Trophoblast cell (in vitro differentiated cells and primary cell): ENCODE measurements around the gene KLK5.

Source experiments
- DNase-seq, 2 donors: peaks; one replicate each; pipeline ENCODE4 v3.0.0-alpha.2; 2016
- H2AFZ ChIP-seq: 2 replicates; pipeline ENCODE4 v1.6.1; 2013; ENCODE audit warnings: low read length, moderate library complexity, mild to moderate bottlenecking; ENCODE audit not compliant: insufficient read depth, poor library complexity
- H2AK5ac ChIP-seq: 2 replicates; pipeline ENCODE4 v1.6.1; 2013; ENCODE audit warnings: mild to moderate bottlenecking, low read length
- H2BK120ac ChIP-seq: 2 replicates; pipeline ENCODE4 v1.6.1; 2013; ENCODE audit warnings: low read length, mild to moderate bottlenecking, moderate library complexity; ENCODE audit not compliant: insufficient read depth, poor library complexity
- H2BK12ac ChIP-seq: 2 replicates; pipeline ENCODE4 v1.6.1; 2013; ENCODE audit warnings: mild to moderate bottlenecking, low read length, moderate library complexity
- H2BK5ac ChIP-seq: 2 replicates; pipeline ENCODE4 v1.6.1; 2013; ENCODE audit warnings: low read length, low read depth, moderate library complexity, mild to moderate bottlenecking; ENCODE audit not compliant: poor library complexity
- H3K14ac ChIP-seq: 2 replicates; pipeline ENCODE4 v1.6.1; 2013; ENCODE audit warnings: mild to moderate bottlenecking, low read length
- H3K18ac ChIP-seq: 2 replicates; pipeline ENCODE4 v1.6.1; 2013; ENCODE audit warnings: mild to moderate bottlenecking, low read length
- H3K23ac ChIP-seq: 2 replicates; pipeline ENCODE4 v1.6.1; 2013; ENCODE audit warnings: low read length
- H3K27ac ChIP-seq: 2 replicates; pipeline ENCODE4 v1.5.1; 2013; ENCODE audit warnings: low read depth, mild to moderate bottlenecking, inconsistent platforms, low read length, moderate library complexity
- H3K27me3 ChIP-seq: 2 replicates; pipeline ENCODE4 v1.6.1; 2013; ENCODE audit warnings: inconsistent platforms, mild to moderate bottlenecking, low read length, moderate library complexity; ENCODE audit not compliant: insufficient read depth
- H3K36me3 ChIP-seq, 2 experiments: 1 replicate in 1 of 2; 2 replicates in 1 of 2; pipeline ENCODE4 v1.6.1; 2013; ENCODE audit warnings: low read length in 2 of 2, mild to moderate bottlenecking in 2 of 2, moderate library complexity in 1 of 2; ENCODE audit not compliant: insufficient read depth in 2 of 2, control insufficient read depth in 1 of 2
- H3K4ac ChIP-seq: 2 replicates; pipeline ENCODE4 v1.6.1; 2013; ENCODE audit warnings: low read depth, mild to moderate bottlenecking, low read length, moderate library complexity
- H3K4me1 ChIP-seq, 2 experiments: 1 replicate in 1 of 2; 2 replicates in 1 of 2; pipeline ENCODE4 v1.6.1; 2013; ENCODE audit warnings: low read length in 2 of 2, mild to moderate bottlenecking in 2 of 2, moderate library complexity in 1 of 2; ENCODE audit not compliant: insufficient read depth in 2 of 2, control insufficient read depth in 1 of 2
- H3K4me2 ChIP-seq: 2 replicates; pipeline ENCODE4 v1.6.1; 2013; ENCODE audit warnings: inconsistent platforms, mild to moderate bottlenecking, low read length, moderate library complexity
- H3K4me3 ChIP-seq: 2 replicates; pipeline ENCODE4 v1.5.1; 2013; ENCODE audit warnings: mild to moderate bottlenecking, low read depth, low read length, inconsistent platforms
- H3K79me1 ChIP-seq: one replicate; pipeline ENCODE4 v1.6.1; 2013; ENCODE audit warnings: low read length
- H3K79me2 ChIP-seq: 2 replicates; pipeline ENCODE4 v1.6.1; 2013; ENCODE audit warnings: low read length, mild to moderate bottlenecking; ENCODE audit not compliant: control insufficient read depth, insufficient read depth, poor library complexity
- H3K9ac ChIP-seq: 2 replicates; pipeline ENCODE4 v1.6.1; 2013; ENCODE audit warnings: mild to moderate bottlenecking, low read length
- H3K9me3 ChIP-seq: 2 replicates; pipeline ENCODE4 v1.6.1; 2013; ENCODE audit warnings: low read depth, mild to moderate bottlenecking, control low read depth, inconsistent platforms, low read length; ENCODE audit not compliant: insufficient read depth
- H4K12ac ChIP-seq: 2 replicates; pipeline ENCODE4 v1.6.1; 2013; ENCODE audit warnings: low read depth, mild to moderate bottlenecking, low read length, moderate library complexity
- H4K8ac ChIP-seq: 2 replicates; pipeline ENCODE4 v1.6.1; 2013; ENCODE audit warnings: low read depth, mild to moderate bottlenecking, low read length, moderate library complexity
- H4K91ac ChIP-seq: one replicate; pipeline ENCODE4 v1.6.1; 2013; ENCODE audit warnings: low read depth, mild to moderate bottlenecking, low read length, moderate library complexity
- WGBS: extraction: QIAGEN DNeasy Blood & Tissue Kit; methylation state at CpG from one replicate; pipeline ENCODE4 v1.1.7; 2013; ENCODE audit warnings: missing lambda C conversion rate; ENCODE audit not compliant: insufficient read length, insufficient coverage; ENCODE audit errors: extremely low coverage; 5-methylcytosine and 5-hydroxymethylcytosine counted together

Gene KLK5

GRCh38 chr19:50932018-50932689 lies 20.7 kb downstream of the KLK5 start:
- Histone ChIP-seq H3K79me1 (no peaks in the 10 kb centered on the region), H2AK5ac (no peak overlapping the region), H3K4ac (no peak overlapping the region), H4K91ac (no peak overlapping the region), H3K4me3 (no peak overlapping the region), H2BK120ac (no peak overlapping the region), H3K27ac (no peak overlapping the region), H3K9me3 (no peaks in the 10 kb centered on the region), H4K8ac (no peak overlapping the region), H4K12ac (no peak overlapping the region), H3K36me3 (no peaks in the 10 kb centered on the region), H2BK5ac (no peak overlapping the region), H2AFZ (no peak overlapping the region), H3K18ac (no peak overlapping the region), H3K9ac (no peak overlapping the region), H3K4me2 (no peak overlapping the region), H3K23ac (no peak overlapping the region), H3K4me1 (peaks cover 0 to 2% of the 10 kb centered on the region in 2 experiments), H3K79me2 (no peaks in the 10 kb centered on the region), H2BK12ac (no peak overlapping the region), H3K14ac (no peak overlapping the region), H3K27me3 (no peaks in the 10 kb centered on the region)
- WGBS: no CpG with 5 or more reads among the region's 11 CpGs
- DNase-seq: no peak

- Histone ChIP-seq H3K4ac (no peak overlapping the region), H3K27me3 (no peaks in the 10 kb centered on the region), H3K9ac (no peak overlapping the region), H2BK5ac (no peak overlapping the region), H3K18ac (no peak overlapping the region), H2BK12ac (no peak overlapping the region), H3K14ac (no peak overlapping the region), H3K4me2 (no peak overlapping the region), H3K79me2 (no peaks in the 10 kb centered on the region), H4K12ac (no peak overlapping the region), H4K8ac (no peak overlapping the region), H3K79me1 (no peaks in the 10 kb centered on the region), H3K27ac (no peak overlapping the region), H3K4me3 (no peak overlapping the region), H2AK5ac (no peak overlapping the region), H3K9me3 (no peaks in the 10 kb centered on the region), H3K36me3 (no peaks in the 10 kb centered on the region), H2BK120ac (no peak overlapping the region), H3K4me1 (peaks cover 0 to 2% of the 10 kb centered on the region in 2 experiments), H4K91ac (no peak overlapping the region), H3K23ac (no peak overlapping the region), H2AFZ (no peak overlapping the region)
- DNase-seq: no peak
These were observed 21.8 kb downstream of the KLK5 start for GRCh38 chr19:50931023-50931422.

GRCh38 chr19:50928831-50929230 lies 24.0 kb downstream of the KLK5 start:
- Histone ChIP-seq H3K14ac (no peak overlapping the region), H2AFZ (no peak overlapping the region), H3K79me1 (no peaks in the 10 kb centered on the region), H3K23ac (no peak overlapping the region), H2AK5ac (no peak overlapping the region), H3K9me3 (no peaks in the 10 kb centered on the region), H3K4me1 (peaks cover 0 to 2% of the 10 kb centered on the region in 2 experiments), H3K4me3 (no peak overlapping the region), H3K18ac (no peak overlapping the region), H3K4me2 (no peak overlapping the region), H2BK120ac (no peak overlapping the region), H3K27ac (no peak overlapping the region), H2BK5ac (no peak overlapping the region), H4K8ac (no peak overlapping the region), H4K91ac (no peak overlapping the region), H3K9ac (no peak overlapping the region), H3K36me3 (no peaks in the 10 kb centered on the region), H3K4ac (no peak overlapping the region), H2BK12ac (no peak overlapping the region), H4K12ac (no peak overlapping the region), H3K27me3 (no peaks in the 10 kb centered on the region), H3K79me2 (no peaks in the 10 kb centered on the region)
- DNase-seq: no peak
- no CpG with 5 or more reads among the region's 5 CpGs for WGBS

GRCh38 chr19:50926144-50926543 lies 26.7 kb downstream of the KLK5 start:
- H2BK5ac ChIP-seq: no peak overlapping the region
- DNase-seq: no peak
- H3K4me3 ChIP-seq: no peak overlapping the region
- H2AK5ac ChIP-seq: no peak overlapping the region
- no peak overlapping the region for H2BK120ac ChIP-seq
- H4K8ac ChIP-seq: no peak overlapping the region
- WGBS: no CpG with 5 or more reads among the region's 11 CpGs
- H3K27ac ChIP-seq: no peak overlapping the region
- H3K4me2 ChIP-seq: no peak overlapping the region
- no peaks in the 10 kb centered on the region for H3K79me2 ChIP-seq
- H2BK12ac ChIP-seq: no peak overlapping the region
- H3K27me3 ChIP-seq: no peaks in the 10 kb centered on the region
- H3K36me3 ChIP-seq: no peaks in the 10 kb centered on the region
- no peak overlapping the region for H3K9ac ChIP-seq
- H3K4ac ChIP-seq: no peak overlapping the region
- H3K79me1 ChIP-seq: no peaks in the 10 kb centered on the region
- no peak overlapping the region for H2AFZ ChIP-seq
- no peak overlapping the region for H4K91ac ChIP-seq
- H3K4me1 ChIP-seq: no peaks in the 10 kb centered on the region
- no peak overlapping the region for H3K14ac ChIP-seq
- no peak overlapping the region for H4K12ac ChIP-seq
- no peaks in the 10 kb centered on the region for H3K9me3 ChIP-seq
- H3K23ac ChIP-seq: no peak overlapping the region
- H3K18ac ChIP-seq: no peak overlapping the region
